ENCODE results near the gene GATA2. TPM values are rescaled to one million over a fixed set of nuclear protein-coding genes. Genes with fewer than 3 reads are reported as not detected.

Gene GATA2
- total RNA-seq, 4 donors from 2014 or later, result 2.4 to 10.3 (median 5.4) TPM

GRCh38 chr3:128454310-128454618 is 38.7 kb downstream of the GATA2 start:
- Histone ChIP-seq H3K4me3 (no peak overlapping the region), H3K9me3 (no peaks in the 10 kb centered on the region), H3K27me3 (peaks cover 43% of the 10 kb centered on the region), H3K36me3 (no peaks in the 10 kb centered on the region), H3K4me1 (no peaks in the 10 kb centered on the region), H3K27ac (no peak overlapping the region)
- no CpG with 5 or more reads among the region's 2 CpGs for WGBS
- DNase-seq (ENCODE audit: low spot score in 2 of 2), result no peak
- no peak for TF ChIP-seq POLR2AphosphoS5 (IDR thresholded peaks at IDR 0.05)
- TF ChIP-seq CTCF (IDR thresholded peaks at IDR 0.05), result no peak
- no peak for TF ChIP-seq EP300 (IDR thresholded peaks at IDR 0.05)
- TF ChIP-seq POLR2A (IDR thresholded peaks at IDR 0.05), result no peak

- Histone ChIP-seq H3K36me3 (no peaks in the 10 kb centered on the region), H3K27me3 (peaks cover 43% of the 10 kb centered on the region), H3K27ac (no peak overlapping the region), H3K4me1 (no peaks in the 10 kb centered on the region), H3K9me3 (no peaks in the 10 kb centered on the region), H3K4me3 (no peak overlapping the region)
- WGBS, result 61% methylated on average over 3 of the region's 21 CpGs
- TF ChIP-seq POLR2AphosphoS5 (IDR thresholded peaks at IDR 0.05) (no peak), CTCF (IDR thresholded peaks at IDR 0.05) (no peak), POLR2A (IDR thresholded peaks at IDR 0.05) (no peak), EP300 (IDR thresholded peaks at IDR 0.05) (no peak)
- no peak for DNase-seq (ENCODE audit: low spot score in 2 of 2)
These were observed 39.3 kb downstream of the GATA2 start for GRCh38 chr3:128453501-128454309.

DNA sequence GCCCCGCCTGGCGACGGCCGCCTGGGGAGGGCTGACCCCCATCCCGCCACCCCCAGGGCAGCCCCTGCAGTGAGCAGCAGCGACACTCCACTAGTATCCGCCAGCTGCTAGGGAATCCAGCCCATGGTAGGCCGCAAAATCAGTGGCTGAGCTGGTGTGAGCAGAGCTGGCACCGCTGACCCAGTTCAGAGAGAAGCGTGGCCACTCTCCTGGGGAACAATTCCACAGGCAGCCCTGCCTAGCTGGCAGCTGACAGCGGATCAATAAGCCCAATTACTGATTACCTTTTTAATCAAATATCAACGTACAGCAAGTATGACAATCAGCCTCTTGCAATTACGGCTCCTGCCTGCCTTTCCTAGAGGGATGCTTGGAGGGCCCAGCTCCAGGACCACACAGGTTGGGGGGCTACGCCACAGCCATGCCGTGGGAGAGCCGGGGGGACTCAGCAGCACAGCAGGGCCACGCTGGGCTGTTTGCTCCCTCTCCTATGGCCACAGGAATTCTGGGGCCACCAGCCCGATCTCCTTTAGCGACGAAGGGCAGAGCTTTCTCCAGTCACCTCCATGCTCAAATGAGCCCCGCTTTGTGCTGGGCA is 40.2 kb downstream of the GATA2 start:
- no peaks in the 10 kb centered on the region for H3K9me3 ChIP-seq
- H3K36me3 ChIP-seq, result no peaks in the 10 kb centered on the region
- peaks cover 43% of the 10 kb centered on the region for H3K27me3 ChIP-seq
- no peaks in the 10 kb centered on the region for H3K4me1 ChIP-seq
- DNase-seq (ENCODE audit: low spot score in 2 of 2), result no peak
- 73% methylated on average over 16 of the region's 21 CpGs for WGBS
- no peak overlapping the region for H3K27ac ChIP-seq
- H3K4me3 ChIP-seq, result no peak overlapping the region
- TF ChIP-seq POLR2AphosphoS5 (IDR thresholded peaks at IDR 0.05), result no peak
- no peak for TF ChIP-seq CTCF (IDR thresholded peaks at IDR 0.05)
- TF ChIP-seq EP300 (IDR thresholded peaks at IDR 0.05), result no peak
- no peak for TF ChIP-seq POLR2A (IDR thresholded peaks at IDR 0.05)

- peaks cover 40% of the 10 kb centered on the region for H3K27me3 ChIP-seq
- 76% methylated on average over 9 of the region's 9 CpGs for WGBS
- TF ChIP-seq POLR2AphosphoS5 (IDR thresholded peaks at IDR 0.05), result no peak
- no peak for TF ChIP-seq POLR2A (IDR thresholded peaks at IDR 0.05)
- TF ChIP-seq CTCF (IDR thresholded peaks at IDR 0.05), result no peak
- TF ChIP-seq EP300 (IDR thresholded peaks at IDR 0.05), result no peak
These were observed 40.9 kb downstream of the GATA2 start for GRCh38 chr3:128452120-128452519.

GRCh38 chr3:128449111-128449638 is 43.8 kb downstream of the GATA2 start:
- TF ChIP-seq POLR2A (IDR thresholded peaks at IDR 0.05) (no peak), EP300 (IDR thresholded peaks at IDR 0.05) (no peak), POLR2AphosphoS5 (IDR thresholded peaks at IDR 0.05) (no peak), CTCF (IDR thresholded peaks at IDR 0.05) (no peak)
- no peaks in the 10 kb centered on the region for H3K36me3 ChIP-seq
- H3K27ac ChIP-seq, result no peak overlapping the region
- H3K4me3 ChIP-seq, result no peak overlapping the region
- 74% methylated on average over 6 of the region's 6 CpGs for WGBS
- no peak for DNase-seq (ENCODE audit: low spot score in 2 of 2)
- peaks cover 17% of the 10 kb centered on the region for H3K27me3 ChIP-seq
- H3K4me1 ChIP-seq, result no peaks in the 10 kb centered on the region
- H3K9me3 ChIP-seq, result no peaks in the 10 kb centered on the region

More at GRCh38 chr3:128452120-128452519, 40.9 kb downstream of the GATA2 start:
- Histone ChIP-seq H3K4me1 (no peaks in the 10 kb centered on the region), H3K9me3 (no peaks in the 10 kb centered on the region), H3K27ac (no peak overlapping the region), H3K4me3 (no peak overlapping the region), H3K36me3 (no peaks in the 10 kb centered on the region)
- no peak for DNase-seq (ENCODE audit: low spot score in 2 of 2)

Measured in suprapubic skin (tissue), 4 donors.